ENCODE measurements around the gene TTC23L. TPM values are rescaled to one million over a fixed set of nuclear protein-coding genes. Genes with fewer than 3 reads are reported as not detected.

Gene TTC23L
- total and polyA plus RNA-seq, 2 experiments from 2014 or later, result 0.07 TPM; not detected in 1

DNA sequence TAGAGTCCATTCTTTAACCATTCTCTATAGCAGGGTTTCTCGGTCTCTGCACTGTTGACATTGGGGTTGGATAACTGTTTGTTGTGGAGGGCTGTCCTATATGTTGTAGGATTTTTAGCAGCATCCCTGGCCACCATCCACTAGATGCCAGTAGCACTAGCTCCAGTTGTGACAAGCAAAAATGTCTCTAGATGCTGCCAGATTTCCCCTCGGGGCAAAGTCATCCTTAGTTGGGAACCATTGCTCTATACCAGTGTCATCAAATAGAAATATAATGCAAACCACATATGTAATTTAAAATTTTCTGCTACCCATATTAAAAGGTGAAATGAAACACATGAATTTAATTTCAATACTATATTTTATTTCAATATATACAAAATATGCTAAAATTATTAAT is 2.9 kb downstream of the TTC23L start:
- Histone ChIP-seq H3K36me3 (replicated peaks; ENCODE audit: insufficient read depth, low read depth) (no peaks in the 10 kb centered on the region), H3K27ac (no peak overlapping the region), H3K4me2 (no peak overlapping the region), H4K20me1 (ENCODE audit: insufficient read depth, poor library complexity, severe bottlenecking) (no peaks in the 10 kb centered on the region), H3K9me3 (ENCODE audit: low read depth) (no peaks in the 10 kb centered on the region), H3K4me1 (ENCODE audit: insufficient read depth) (no peaks in the 10 kb centered on the region), H3K4me3 (no peak overlapping the region), H3K9me2 (replicated peaks; ENCODE audit: insufficient read depth) (no peaks in the 10 kb centered on the region), H3K79me2 (no peaks in the 10 kb centered on the region), H2AFZ (no peak overlapping the region), H3K27me3 (no peaks in the 10 kb centered on the region)
- no peak for DNase-seq (ENCODE audit: low spot score)
- WGBS (ENCODE audit: low lambda C conversion rate, missing lambda C conversion rate), result 86% methylated on average over 2 of the region's 2 CpGs
- TF ChIP-seq EZH2phosphoT487 (IDR thresholded peaks at IDR 0.05; ENCODE audit: low read depth, severe bottlenecking, unreplicated experiment), result no peak
- TF ChIP-seq, protein P1, sequence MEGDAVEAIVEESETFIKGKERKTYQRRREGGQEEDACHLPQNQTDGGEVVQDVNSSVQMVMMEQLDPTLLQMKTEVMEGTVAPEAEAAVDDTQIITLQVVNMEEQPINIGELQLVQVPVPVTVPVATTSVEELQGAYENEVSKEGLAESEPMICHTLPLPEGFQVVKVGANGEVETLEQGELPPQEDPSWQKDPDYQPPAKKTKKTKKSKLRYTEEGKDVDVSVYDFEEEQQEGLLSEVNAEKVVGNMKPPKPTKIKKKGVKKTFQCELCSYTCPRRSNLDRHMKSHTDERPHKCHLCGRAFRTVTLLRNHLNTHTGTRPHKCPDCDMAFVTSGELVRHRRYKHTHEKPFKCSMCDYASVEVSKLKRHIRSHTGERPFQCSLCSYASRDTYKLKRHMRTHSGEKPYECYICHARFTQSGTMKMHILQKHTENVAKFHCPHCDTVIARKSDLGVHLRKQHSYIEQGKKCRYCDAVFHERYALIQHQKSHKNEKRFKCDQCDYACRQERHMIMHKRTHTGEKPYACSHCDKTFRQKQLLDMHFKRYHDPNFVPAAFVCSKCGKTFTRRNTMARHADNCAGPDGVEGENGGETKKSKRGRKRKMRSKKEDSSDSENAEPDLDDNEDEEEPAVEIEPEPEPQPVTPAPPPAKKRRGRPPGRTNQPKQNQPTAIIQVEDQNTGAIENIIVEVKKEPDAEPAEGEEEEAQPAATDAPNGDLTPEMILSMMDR (IDR thresholded peaks at IDR 0.05; ENCODE audit: poor library complexity), result no peak
- TF ChIP-seq EZH2 (IDR thresholded peaks at IDR 0.05; ENCODE audit: borderline replicate concordance), result no peak

DNA sequence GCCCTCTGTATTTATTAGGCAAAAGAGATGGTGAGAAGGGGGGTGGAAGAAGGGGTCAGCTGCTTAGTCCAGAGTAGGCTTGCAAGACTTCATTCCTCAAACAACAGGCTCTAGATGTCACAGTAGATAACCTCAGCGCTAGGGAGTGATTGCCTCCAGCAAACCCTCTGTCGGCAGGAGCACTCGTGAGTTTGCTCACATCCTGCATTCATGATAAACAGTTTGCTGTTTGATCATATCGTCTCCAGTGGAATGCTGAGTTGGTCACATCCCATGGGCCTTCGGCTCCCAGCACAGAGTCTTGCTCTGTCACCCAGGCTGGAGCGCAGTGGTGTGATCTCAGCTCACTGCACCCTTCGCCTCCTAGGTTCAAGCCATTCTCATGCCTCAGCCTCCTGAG is 3.6 kb downstream of the TTC23L start:
- no peaks in the 10 kb centered on the region for H3K79me2 ChIP-seq

GRCh38 chr5:34843497-34843896 is 4.5 kb downstream of the TTC23L start:
- WGBS (ENCODE audit: low lambda C conversion rate, missing lambda C conversion rate), result 85% methylated on average over 2 of the region's 2 CpGs
- TF ChIP-seq EZH2 (IDR thresholded peaks at IDR 0.05; ENCODE audit: borderline replicate concordance) (no peak), EZH2phosphoT487 (IDR thresholded peaks at IDR 0.05; ENCODE audit: low read depth, severe bottlenecking, unreplicated experiment) (no peak)
- TF ChIP-seq, protein P1 (IDR thresholded peaks at IDR 0.05; ENCODE audit: poor library complexity), result no peak
- H3K4me2 ChIP-seq, result no peak overlapping the region
- DNase-seq (ENCODE audit: low spot score), result no peak
- H3K4me1 ChIP-seq (ENCODE audit: insufficient read depth), result no peaks in the 10 kb centered on the region
- no peaks in the 10 kb centered on the region for H3K9me3 ChIP-seq (ENCODE audit: low read depth)
- no peak overlapping the region for H2AFZ ChIP-seq
- H3K79me2 ChIP-seq, result no peaks in the 10 kb centered on the region
- H3K9me2 ChIP-seq (replicated peaks; ENCODE audit: insufficient read depth), result no peaks in the 10 kb centered on the region
- H3K27ac ChIP-seq, result no peak overlapping the region
- no peak overlapping the region for H3K4me3 ChIP-seq
- H3K27me3 ChIP-seq, result no peaks in the 10 kb centered on the region
- no peaks in the 10 kb centered on the region for H4K20me1 ChIP-seq (ENCODE audit: insufficient read depth, poor library complexity, severe bottlenecking)
- no peaks in the 10 kb centered on the region for H3K36me3 ChIP-seq (replicated peaks; ENCODE audit: insufficient read depth, low read depth)

More for the DNA sequence above, 3.6 kb downstream of the TTC23L start:
- TF ChIP-seq, protein P1 (IDR thresholded peaks at IDR 0.05; ENCODE audit: poor library complexity), result no peak
- TF ChIP-seq EZH2 (IDR thresholded peaks at IDR 0.05; ENCODE audit: borderline replicate concordance) (no peak), EZH2phosphoT487 (IDR thresholded peaks at IDR 0.05; ENCODE audit: low read depth, severe bottlenecking, unreplicated experiment) (no peak)
- Histone ChIP-seq H3K4me2 (no peak overlapping the region), H3K9me2 (replicated peaks; ENCODE audit: insufficient read depth) (no peaks in the 10 kb centered on the region), H3K9me3 (ENCODE audit: low read depth) (no peaks in the 10 kb centered on the region), H3K27ac (no peak overlapping the region), H3K4me3 (no peak overlapping the region), H3K36me3 (replicated peaks; ENCODE audit: insufficient read depth, low read depth) (no peaks in the 10 kb centered on the region), H2AFZ (no peak overlapping the region), H4K20me1 (ENCODE audit: insufficient read depth, poor library complexity, severe bottlenecking) (no peaks in the 10 kb centered on the region), H3K27me3 (no peaks in the 10 kb centered on the region), H3K4me1 (ENCODE audit: insufficient read depth) (no peaks in the 10 kb centered on the region)
- no peak for DNase-seq (ENCODE audit: low spot score)
- 83% methylated on average over 7 of the region's 7 CpGs for WGBS (ENCODE audit: low lambda C conversion rate, missing lambda C conversion rate)

GRCh38 chr5:34844106-34844505 is 5.1 kb downstream of the TTC23L start:
- 85% methylated on average over 3 of the region's 3 CpGs for WGBS (ENCODE audit: low lambda C conversion rate, missing lambda C conversion rate)
- Histone ChIP-seq H3K79me2 (no peaks in the 10 kb centered on the region), H3K4me3 (no peak overlapping the region), H3K9me2 (replicated peaks; ENCODE audit: insufficient read depth) (no peaks in the 10 kb centered on the region), H3K9me3 (ENCODE audit: low read depth) (no peaks in the 10 kb centered on the region), H4K20me1 (ENCODE audit: insufficient read depth, poor library complexity, severe bottlenecking) (no peaks in the 10 kb centered on the region), H3K4me1 (ENCODE audit: insufficient read depth) (no peaks in the 10 kb centered on the region), H2AFZ (no peak overlapping the region), H3K36me3 (replicated peaks; ENCODE audit: insufficient read depth, low read depth) (no peaks in the 10 kb centered on the region), H3K27me3 (no peaks in the 10 kb centered on the region), H3K27ac (no peak overlapping the region), H3K4me2 (no peak overlapping the region)
- DNase-seq (ENCODE audit: low spot score), result no peak
- TF ChIP-seq EZH2 (IDR thresholded peaks at IDR 0.05; ENCODE audit: borderline replicate concordance) (no peak), EZH2phosphoT487 (IDR thresholded peaks at IDR 0.05; ENCODE audit: low read depth, severe bottlenecking, unreplicated experiment) (no peak)
- TF ChIP-seq, protein P1 (IDR thresholded peaks at IDR 0.05; ENCODE audit: poor library complexity), result no peak
